GM19240 (cell line): ENCODE data around the gene TEAD3.
A peak's percentile ranks its signal among the peaks of the same experiment; 100 is the strongest.
"Not testable (repeated sequence)": the region's sequence is repeated elsewhere in the genome, so short reads cannot be mapped to it uniquely, and the experiment has no call there.

Experiments used
- DNase-seq: peaks from one replicate; pipeline ENCODE4 v3.0.0; 2011; ENCODE audit warnings: low spot score; ENCODE audit not compliant: insufficient read length

Gene TEAD3

GRCh38 chr6:35496841-35497570 is at the start of gene TEAD3:
TSS of gene TEAD3 (minus strand) at chr6:35497079.
- DNase-seq, result peak; percentile 76

- no peak for DNase-seq
Observed at GRCh38 chr6:35544769-35545361, 48.0 kb upstream of the TEAD3 start.

- DNase-seq, result no peak
Observed at GRCh38 chr6:35543459-35544193, 46.7 kb upstream of the TEAD3 start.

GRCh38 chr6:35541836-35542235 is 45.0 kb upstream of the TEAD3 start:
- DNase-seq, result no peak

- no peak for DNase-seq
Observed at GRCh38 chr6:35539223-35539622, 42.3 kb upstream of the TEAD3 start.

GRCh38 chr6:35535847-35536246 is 39.0 kb upstream of the TEAD3 start:
- not testable (repeated sequence) for DNase-seq

GRCh38 chr6:35534407-35535170 is 37.7 kb upstream of the TEAD3 start:
- no peak for DNase-seq

GRCh38 chr6:35533981-35534380 is 37.1 kb upstream of the TEAD3 start:
- DNase-seq, result no peak

- DNase-seq, result no peak
Observed at GRCh38 chr6:35532126-35532525, 35.2 kb upstream of the TEAD3 start.

- no peak for DNase-seq
Observed at GRCh38 chr6:35524380-35525020, 27.6 kb upstream of the TEAD3 start.

- DNase-seq, result peak; percentile 65
Observed at GRCh38 chr6:35522660-35523658, 26.1 kb upstream of the TEAD3 start.

GRCh38 chr6:35522151-35522550 is 25.3 kb upstream of the TEAD3 start:
- no peak for DNase-seq

- DNase-seq, result no peak
Observed at GRCh38 chr6:35521235-35521634, 24.4 kb upstream of the TEAD3 start.

GRCh38 chr6:35519313-35520015 is 22.6 kb upstream of the TEAD3 start:
- no peak for DNase-seq

- DNase-seq, result no peak
Observed at GRCh38 chr6:35518566-35519312, 21.9 kb upstream of the TEAD3 start.

- DNase-seq, result not testable (repeated sequence)
Observed at GRCh38 chr6:35517978-35518377, 21.1 kb upstream of the TEAD3 start.

- DNase-seq, result no peak
Observed at GRCh38 chr6:35516712-35517111, 19.8 kb upstream of the TEAD3 start.

GRCh38 chr6:35515939-35516338 is 19.1 kb upstream of the TEAD3 start:
- DNase-seq, result not testable (repeated sequence)

GRCh38 chr6:35514587-35514986 is 17.7 kb upstream of the TEAD3 start:
- DNase-seq, result no peak
